Spleen (tissue), 11 donors: ENCODE data around the gene VPS26B. TPM values are rescaled to one million over a fixed set of nuclear protein-coding genes. Genes with fewer than 3 reads are reported as not detected.

Experiments
- DNase-seq: peaks from one replicate; pipeline ENCODE4 v3.0.0-alpha.2; 2020
- H3K27ac ChIP-seq, 8 donors: fragments of 200-600 bp; sonication (generic) in 7 of 8; 1 replicate in 4 of 8; 2 replicates in 4 of 8; pipeline versions ENCODE4 v1.5.0 to v1.8.0; 2016 to 2021; ENCODE audit warnings: inconsistent platforms in 4 of 8, mild to moderate bottlenecking in 4 of 8, moderate library complexity in 1 of 8
- H3K27me3 ChIP-seq, 7 donors: fragments of 200-600 bp; sonication (generic) in 6 of 7; replicated peaks in 1 of 7; 1 replicate in 4 of 7; 2 replicates in 3 of 7; pipeline versions ENCODE4 v1.5.0 to v1.8.0; 2016 to 2021; ENCODE audit warnings: inconsistent platforms in 3 of 7, mild to moderate bottlenecking in 1 of 7
- H3K36me3 ChIP-seq, 6 donors: fragments of 200-600 bp; sonication (generic) in 5 of 6; 1 replicate in 4 of 6; 2 replicates in 2 of 6; pipeline versions ENCODE4 v1.5.0 to v1.8.0; 2016 to 2021; ENCODE audit warnings: inconsistent platforms in 2 of 6
- H3K4me1 ChIP-seq, 6 donors: fragments of 200-600 bp; sonication (generic) in 5 of 6; 1 replicate in 3 of 6; 2 replicates in 3 of 6; pipeline versions ENCODE4 v1.5.0 to v1.8.0; 2016 to 2021; ENCODE audit warnings: inconsistent platforms in 3 of 6
- H3K4me3 ChIP-seq, 8 donors: fragments of 200-600 bp; sonication (generic) in 7 of 8; 1 replicate in 4 of 8; 2 replicates in 4 of 8; pipeline versions ENCODE4 v1.5.0 to v1.8.0; 2016 to 2021; ENCODE audit warnings: inconsistent platforms in 4 of 8, mild to moderate bottlenecking in 4 of 8, moderate library complexity in 2 of 8
- H3K9me3 ChIP-seq, 8 donors: fragments of 200-600 bp; sonication (generic) in 7 of 8; 1 replicate in 4 of 8; 2 replicates in 4 of 8; pipeline versions ENCODE4 v1.5.0 to v1.8.0; 2016 to 2021; ENCODE audit warnings: inconsistent platforms in 4 of 8
- POLR2A ChIP-seq, 3 donors: fragments of 450-650 bp; IDR thresholded peaks; one replicate each; pipeline ENCODE4 v1.5.1; 2017; ENCODE audit warnings: antibody characterized with exemption in 3 of 3, mild to moderate bottlenecking in 1 of 3
- POLR2AphosphoS5 ChIP-seq, 3 donors: sonication (generic); formaldehyde crosslinking; IDR thresholded peaks; one replicate each; pipeline ENCODE4 v1.5.1; 2017; ENCODE audit warnings: antibody characterized with exemption in 3 of 3
- WGBS, 5 donors: extraction: QIAGEN DNeasy Blood & Tissue Kit in 3 of 5; methylation state at CpG; one replicate each; pipeline versions ENCODE4 v1.1.5 to v1.1.7; 2013 to 2018; 5-methylcytosine and 5-hydroxymethylcytosine counted together
- intact Hi-C: fragments of 100-400 bp; cut with DNase I; formaldehyde crosslinking; loops from one replicate; pipeline ENCODE4 v1.15.0; 2023; ENCODE audit warnings: low total_unique reads
- polyA plus RNA-seq, 3 donors: library from polyadenylated mRNA; stranded (reverse); fragments of 200-250 nt; gene quantifications; one replicate each; pipeline ENCODE4 v1.2.1, GENCODE V29; 2013
- total RNA-seq, 7 donors: library from RNA; depleted of rRNA in 3 of 7; stranded (reverse); fragments of >200 nt in 3 of 7; fragmentation: NEBNext Ultra II Directional in 4 of 7; extraction: Animal tissue kit (Norgen Biotek cat#: 25700) in 4 of 7; gene quantifications; one replicate each; pipeline versions ENCODE4 v1.1.0 to v1.2.1, GENCODE V29; 2016 to 2021
- TF ChIP-seq, protein P1 (sequence below), 11 experiments: fragments of 200-600 bp in 7 of 11; fragments of 450-650 bp in 4 of 11; sonication (generic) in 4 of 11; IDR thresholded peaks in 8 of 11; conservative IDR thresholded peaks in 3 of 11; 1 replicate in 7 of 11; 2 replicates in 4 of 11; pipeline versions ENCODE4 v1.4.0 to v1.8.0; 2016 to 2021; ENCODE audit warnings: antibody characterized with exemption in 11 of 11, inconsistent platforms in 4 of 11, mild to moderate bottlenecking in 1 of 11
- donor health status: healthy with polysubstance abuse.
- donor health status: DM: no; HTN: no; CAD: no; lungs with moderate emphysema.
- donor health status: DM: no; HTN: no; CAD: no.
- donor health status: Bipolar disorder and iron deficiency.
- donor health status: healthy.
- donor health status: DM: no; HTN: no; CAD: no.
- donor health status: DM: yes; HTN: yes; CAD: no.

The VPS26B gene
- total and polyA plus RNA-seq, 10 donors = 9.7 to 48.9 (median 38.9) TPM

DNA sequence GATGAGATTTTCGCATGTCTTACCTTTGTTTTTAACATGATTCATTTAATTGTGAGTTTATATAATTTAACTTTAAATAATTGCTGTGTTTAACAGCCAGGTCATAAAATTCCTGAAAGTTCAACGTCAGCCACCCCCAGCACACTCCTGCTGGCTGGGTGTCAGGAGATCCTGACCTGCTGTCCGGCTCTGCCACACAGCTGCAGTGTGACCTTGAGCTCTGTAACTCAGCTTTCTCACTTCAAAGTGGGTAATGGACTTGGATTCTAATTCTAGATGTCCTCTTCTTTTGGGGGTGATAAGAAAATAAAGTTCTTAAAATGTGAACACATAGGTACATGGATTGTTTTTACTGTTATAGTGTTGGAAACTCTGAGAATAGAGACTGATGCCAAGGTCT, 10.9 kb downstream of the VPS26B start:
- Histone ChIP-seq H3K4me1 (peaks cover 9 to 37% (median 24%) of the 10 kb centered on the region in 6 donors), H3K36me3 (peaks cover 0 to 59% (median 20%) of the 10 kb centered on the region in 6 donors), H3K27me3 (no peaks in the 10 kb centered on the region), H3K4me3 (no peak overlapping the region), H3K9me3 (no peaks in the 10 kb centered on the region), H3K27ac (no peak overlapping the region)
- TF ChIP-seq, protein P1, sequence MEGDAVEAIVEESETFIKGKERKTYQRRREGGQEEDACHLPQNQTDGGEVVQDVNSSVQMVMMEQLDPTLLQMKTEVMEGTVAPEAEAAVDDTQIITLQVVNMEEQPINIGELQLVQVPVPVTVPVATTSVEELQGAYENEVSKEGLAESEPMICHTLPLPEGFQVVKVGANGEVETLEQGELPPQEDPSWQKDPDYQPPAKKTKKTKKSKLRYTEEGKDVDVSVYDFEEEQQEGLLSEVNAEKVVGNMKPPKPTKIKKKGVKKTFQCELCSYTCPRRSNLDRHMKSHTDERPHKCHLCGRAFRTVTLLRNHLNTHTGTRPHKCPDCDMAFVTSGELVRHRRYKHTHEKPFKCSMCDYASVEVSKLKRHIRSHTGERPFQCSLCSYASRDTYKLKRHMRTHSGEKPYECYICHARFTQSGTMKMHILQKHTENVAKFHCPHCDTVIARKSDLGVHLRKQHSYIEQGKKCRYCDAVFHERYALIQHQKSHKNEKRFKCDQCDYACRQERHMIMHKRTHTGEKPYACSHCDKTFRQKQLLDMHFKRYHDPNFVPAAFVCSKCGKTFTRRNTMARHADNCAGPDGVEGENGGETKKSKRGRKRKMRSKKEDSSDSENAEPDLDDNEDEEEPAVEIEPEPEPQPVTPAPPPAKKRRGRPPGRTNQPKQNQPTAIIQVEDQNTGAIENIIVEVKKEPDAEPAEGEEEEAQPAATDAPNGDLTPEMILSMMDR (IDR thresholded peaks at IDR 0.05 in 8 of 11, conservative IDR thresholded peaks at IDR 0.05 in 3 of 11) = no peak
- TF ChIP-seq POLR2AphosphoS5 (IDR thresholded peaks at IDR 0.05) = peak in 1 of 3 donors; percentile 21
- DNase-seq = no peak
- intact Hi-C loops = no loop called here
- 72 to 89% (median 83%) methylated on average over 3 of the region's 3 CpGs for WGBS, 5 donors

DNA sequence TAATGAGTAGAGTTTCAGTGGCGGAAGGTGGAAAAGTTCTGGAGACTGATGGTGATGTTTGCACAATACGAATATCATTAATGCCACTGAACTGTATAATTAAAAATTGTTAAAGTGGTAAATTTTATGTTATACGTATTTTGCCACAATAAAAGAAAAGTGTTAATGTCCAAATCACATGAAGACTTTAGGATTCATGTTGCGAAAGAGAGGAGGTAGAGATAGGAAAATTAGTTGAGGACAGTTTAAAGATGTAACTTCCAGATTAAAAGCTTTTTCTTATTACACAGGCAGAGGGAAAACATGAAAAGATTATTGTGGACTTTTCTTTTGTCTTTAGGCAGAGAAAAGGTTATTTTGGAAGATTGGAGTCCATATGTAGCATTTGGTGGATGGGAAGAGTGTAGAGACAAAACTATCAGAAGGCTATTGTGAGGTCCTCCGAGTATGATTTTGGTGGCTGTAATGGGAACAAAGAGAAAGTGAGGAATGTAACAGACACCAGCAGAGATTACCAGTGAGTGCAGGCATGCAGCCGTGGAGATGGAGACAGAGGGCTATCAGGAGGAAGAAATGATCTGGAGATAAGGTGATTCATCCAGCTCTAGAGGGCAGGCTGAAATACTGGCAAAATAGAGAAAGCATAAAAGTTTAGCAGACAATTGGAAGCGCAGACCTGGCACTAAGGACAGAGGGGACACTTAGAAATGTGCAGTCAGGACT, 12.5 kb downstream of the VPS26B start:
- DNase-seq = no peak
- no peak overlapping the region for H3K27ac ChIP-seq
- H3K36me3 ChIP-seq = peaks cover 0 to 75% (median 26%) of the 10 kb centered on the region in 6 donors
- intact Hi-C loops = no loop called here
- H3K9me3 ChIP-seq = no peaks in the 10 kb centered on the region
- TF ChIP-seq, protein P1 (IDR thresholded peaks at IDR 0.05 in 8 of 11, conservative IDR thresholded peaks at IDR 0.05 in 3 of 11) = no peak
- no peak for TF ChIP-seq POLR2A (IDR thresholded peaks at IDR 0.05)
- no peak for TF ChIP-seq POLR2AphosphoS5 (IDR thresholded peaks at IDR 0.05)
- 90 to 95% (median 93%) methylated on average over 7 of the region's 7 CpGs for WGBS, 5 donors
- peaks cover 5 to 21% (median 9%) of the 10 kb centered on the region in 6 donors for H3K4me1 ChIP-seq
- no peak overlapping the region for H3K4me3 ChIP-seq
- H3K27me3 ChIP-seq = no peaks in the 10 kb centered on the region

DNA sequence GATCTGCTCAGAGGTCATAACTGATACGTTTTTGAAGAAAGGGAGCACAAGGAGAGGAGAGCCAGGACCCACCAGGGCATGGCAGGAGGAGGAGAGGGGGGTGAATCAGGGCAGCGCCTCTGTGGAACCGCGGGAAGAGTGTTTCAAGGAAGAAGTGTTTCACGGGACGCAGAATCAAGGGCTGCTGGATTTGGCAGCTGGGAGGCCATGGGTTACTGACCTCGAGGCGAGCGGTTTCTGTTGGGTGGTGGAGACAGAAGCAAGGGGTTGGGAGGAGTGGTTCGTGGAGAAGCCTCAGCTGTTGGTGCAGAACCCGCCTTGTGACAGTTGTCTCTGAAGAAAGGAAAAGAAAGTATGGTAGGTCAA, 13.1 kb downstream of the VPS26B start:
- no peak for DNase-seq
- no peaks in the 10 kb centered on the region for H3K9me3 ChIP-seq
- no peaks in the 10 kb centered on the region for H3K27me3 ChIP-seq
- no peak overlapping the region for H3K4me3 ChIP-seq
- peaks cover under 1 to 16% (median 3%) of the 10 kb centered on the region in 6 donors for H3K4me1 ChIP-seq
- no peak for TF ChIP-seq POLR2A (IDR thresholded peaks at IDR 0.05)
- whole genome bisulfite sequencing, 5 donors = 80 to 85% (median 83%) methylated on average over 11 of the region's 11 CpGs
- intact Hi-C loops = no loop called here
- no peak overlapping the region for H3K27ac ChIP-seq
- H3K36me3 ChIP-seq = peaks cover 0 to 81% (median 31%) of the 10 kb centered on the region in 6 donors

- no peaks in the 10 kb centered on the region for H3K9me3 ChIP-seq
- no peak overlapping the region for H3K4me3 ChIP-seq
- no peak for DNase-seq
- H3K36me3 ChIP-seq = peaks cover 0 to 95% (median 41%) of the 10 kb centered on the region in 6 donors
- intact Hi-C loops = no loop called here
- 93 to 100% (median 96%) methylated on average over 5 of the region's 5 CpGs for WGBS, 5 donors
- no peaks in the 10 kb centered on the region for H3K27me3 ChIP-seq
- H3K27ac ChIP-seq = no peak overlapping the region
- no peak for TF ChIP-seq POLR2AphosphoS5 (IDR thresholded peaks at IDR 0.05)
- TF ChIP-seq POLR2A (IDR thresholded peaks at IDR 0.05) = no peak
- TF ChIP-seq, protein P1 (IDR thresholded peaks at IDR 0.05 in 8 of 11, conservative IDR thresholded peaks at IDR 0.05 in 3 of 11) = no peak
- peaks cover 0 to 9% (median 0%) of the 10 kb centered on the region in 6 donors for H3K4me1 ChIP-seq
Measured at GRCh38 chr11:134238956-134239355, 14.5 kb downstream of the VPS26B start.
